Skeletal muscle tissue (tissue), 4 donors: ENCODE measurements around the gene NPR2. TPM values are rescaled to one million over a fixed set of nuclear protein-coding genes. Genes with fewer than 3 reads are reported as not detected.
A peak's percentile ranks its signal among the peaks of the same experiment; 100 is the strongest.

Source experiments
- H3K27ac ChIP-seq: one replicate; pipeline ENCODE4 v1.7.0; 2013; ENCODE audit warnings: mild to moderate bottlenecking, low read depth, low read length, inconsistent platforms
- H3K27me3 ChIP-seq, 3 donors: one replicate each; pipeline ENCODE4 v1.7.0; 2013; ENCODE audit warnings: low read length in 3 of 3; ENCODE audit not compliant: control insufficient read depth in 3 of 3, insufficient read depth in 3 of 3
- H3K36me3 ChIP-seq, 3 donors: one replicate each; pipeline ENCODE4 v1.7.0; 2013; ENCODE audit warnings: low read length in 3 of 3; ENCODE audit not compliant: control insufficient read depth in 3 of 3, insufficient read depth in 3 of 3
- H3K4me1 ChIP-seq, 3 donors: one replicate each; pipeline ENCODE4 v1.7.0; 2013; ENCODE audit warnings: low read length in 3 of 3, mild to moderate bottlenecking in 3 of 3; ENCODE audit not compliant: control insufficient read depth in 3 of 3, insufficient read depth in 3 of 3
- H3K4me3 ChIP-seq, 3 donors: one replicate each; pipeline ENCODE4 v1.7.0; 2013; ENCODE audit warnings: low read length in 3 of 3
- H3K9ac ChIP-seq, 3 donors: one replicate each; pipeline ENCODE4 v1.7.0; 2013; ENCODE audit warnings: low read length in 3 of 3, mild to moderate bottlenecking in 3 of 3, moderate library complexity in 2 of 3, low read depth in 1 of 3
- H3K9me3 ChIP-seq, 3 donors: one replicate each; pipeline ENCODE4 v1.7.0; 2013; ENCODE audit warnings: low read length in 3 of 3; ENCODE audit not compliant: control insufficient read depth in 3 of 3
- total RNA-seq: library from RNA; depleted of rRNA; stranded (reverse); fragments of >200 nt; gene quantifications from one replicate; pipeline ENCODE4 v1.2.3, GENCODE V29; 2014
- donor health status: Osteomylitis.

The NPR2 gene
- total RNA-seq, 1 donor from 2014 or later, result 7.3 TPM

DNA sequence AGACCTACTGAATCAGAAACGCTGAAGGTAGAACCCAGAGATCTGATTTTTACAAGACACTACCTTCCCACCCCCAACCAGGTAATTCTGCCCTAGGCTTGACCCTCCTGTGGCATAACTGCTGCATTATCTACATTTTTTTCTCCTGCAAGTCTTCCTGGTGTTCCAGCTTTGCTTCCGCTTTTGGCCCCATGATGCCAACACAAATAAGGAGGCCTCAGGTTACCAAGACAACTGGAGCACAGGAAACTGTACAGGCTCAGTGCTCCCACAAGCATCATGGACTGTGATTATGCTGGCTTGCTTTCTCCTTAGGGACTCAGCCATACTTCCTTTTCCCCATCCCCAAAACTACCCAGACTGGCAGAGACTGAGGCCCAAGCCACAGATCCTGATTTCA, 30.7 kb upstream of the NPR2 start:
- H3K27ac ChIP-seq, result no peak overlapping the region

DNA sequence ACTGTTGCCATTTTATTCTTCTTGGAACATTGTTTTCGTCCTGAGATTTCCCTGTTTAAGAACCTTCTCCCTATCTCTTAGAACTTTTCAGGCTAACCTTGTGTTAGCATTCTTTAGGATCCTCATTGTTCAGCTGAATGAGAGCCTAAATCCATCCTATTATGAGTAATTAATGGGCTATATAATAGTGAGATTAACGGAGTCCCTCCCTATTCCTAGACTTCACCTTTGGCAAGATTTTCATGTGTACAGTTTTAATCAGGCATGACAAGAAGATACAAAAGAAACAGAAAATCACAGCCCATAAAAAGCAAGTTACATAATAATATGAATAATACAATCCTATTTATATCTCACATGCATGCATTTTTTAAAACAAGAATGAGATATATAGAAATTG, 28.2 kb upstream of the NPR2 start:
- no peak overlapping the region for H3K9ac ChIP-seq
- H3K4me3 ChIP-seq, result no peak overlapping the region
- H3K4me1 ChIP-seq, result peaks cover 0 to 8% (median 0%) of the 10 kb centered on the region in 3 donors
- no peaks in the 10 kb centered on the region for H3K9me3 ChIP-seq
- H3K27ac ChIP-seq, result no peak overlapping the region
- H3K27me3 ChIP-seq, result no peaks in the 10 kb centered on the region
- H3K36me3 ChIP-seq, result no peaks in the 10 kb centered on the region

More for the DNA sequence above, 30.7 kb upstream of the NPR2 start:
- no peaks in the 10 kb centered on the region for H3K9me3 ChIP-seq
- H3K9ac ChIP-seq, result no peak overlapping the region
- H3K4me3 ChIP-seq, result no peak overlapping the region
- H3K36me3 ChIP-seq, result peaks cover 0 to 3% (median 0%) of the 10 kb centered on the region in 3 donors
- H3K4me1 ChIP-seq, result peaks cover 16 to 22% (median 17%) of the 10 kb centered on the region in 3 donors
- H3K27me3 ChIP-seq, result no peaks in the 10 kb centered on the region

- no peaks in the 10 kb centered on the region for H3K9me3 ChIP-seq
- H3K4me3 ChIP-seq, result no peak overlapping the region
- H3K4me1 ChIP-seq, result peaks cover 0 to 3% (median 0%) of the 10 kb centered on the region in 3 donors
- no peaks in the 10 kb centered on the region for H3K36me3 ChIP-seq
- H3K9ac ChIP-seq, result no peak overlapping the region
- H3K27ac ChIP-seq, result no peak overlapping the region
- no peaks in the 10 kb centered on the region for H3K27me3 ChIP-seq
Measured at GRCh38 chr9:35763803-35764202, 27.6 kb upstream of the NPR2 start.

- Histone ChIP-seq H3K27ac (no peak overlapping the region), H3K9ac (no peak overlapping the region), H3K4me3 (no peak overlapping the region), H3K9me3 (no peaks in the 10 kb centered on the region), H3K27me3 (no peaks in the 10 kb centered on the region), H3K4me1 (peaks cover 16 to 22% (median 16%) of the 10 kb centered on the region in 3 donors), H3K36me3 (no peaks in the 10 kb centered on the region)
Measured at GRCh38 chr9:35766997-35767396, 24.4 kb upstream of the NPR2 start.

DNA sequence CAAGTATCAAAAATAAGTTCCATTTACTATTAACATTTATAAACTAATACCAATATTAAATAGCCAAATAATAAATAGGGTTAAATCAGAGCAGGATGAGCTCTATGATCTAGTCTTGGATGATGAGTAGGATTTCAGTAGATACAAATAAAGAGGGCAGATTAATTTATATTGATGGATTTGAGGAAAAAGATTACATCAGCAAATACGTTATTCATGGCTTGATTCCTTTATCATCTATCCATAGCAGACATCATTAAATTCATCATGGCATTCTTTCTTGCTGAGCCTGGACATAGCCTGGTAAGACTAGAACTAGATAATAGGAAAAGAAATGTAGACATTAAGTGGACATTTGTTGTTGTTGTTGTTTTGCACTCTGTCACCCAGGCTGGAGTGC, 23.9 kb upstream of the NPR2 start:
- Histone ChIP-seq H3K4me1 (peaks cover 18 to 25% (median 18%) of the 10 kb centered on the region in 3 donors), H3K9me3 (no peaks in the 10 kb centered on the region), H3K9ac (no peak overlapping the region), H3K4me3 (no peak overlapping the region), H3K27ac (no peak overlapping the region), H3K27me3 (no peaks in the 10 kb centered on the region), H3K36me3 (no peaks in the 10 kb centered on the region)

GRCh38 chr9:35769763-35770162, 21.6 kb upstream of the NPR2 start:
- H3K9ac ChIP-seq, result no peak overlapping the region
- peaks cover 18 to 25% (median 18%) of the 10 kb centered on the region in 3 donors for H3K4me1 ChIP-seq
- no peak overlapping the region for H3K27ac ChIP-seq
- H3K36me3 ChIP-seq, result no peaks in the 10 kb centered on the region
- H3K4me3 ChIP-seq, result no peak overlapping the region
- no peaks in the 10 kb centered on the region for H3K27me3 ChIP-seq
- no peaks in the 10 kb centered on the region for H3K9me3 ChIP-seq

GRCh38 chr9:35771075-35771433, 20.3 kb upstream of the NPR2 start:
- Histone ChIP-seq H3K27ac (peak overlapping the region; percentile 73), H3K9ac (peak overlapping the region in 1 of 3 donors; percentile 57), H3K36me3 (no peaks in the 10 kb centered on the region), H3K9me3 (no peaks in the 10 kb centered on the region), H3K27me3 (no peaks in the 10 kb centered on the region), H3K4me1 (peaks cover 18 to 25% (median 18%) of the 10 kb centered on the region in 3 donors), H3K4me3 (peak overlapping the region in 1 of 3 donors; percentile 6)

GRCh38 chr9:35771534-35771933, 19.9 kb upstream of the NPR2 start:
- Histone ChIP-seq H3K4me3 (no peak overlapping the region), H3K36me3 (no peaks in the 10 kb centered on the region), H3K9ac (peak overlapping the region in 1 of 3 donors; percentile 57), H3K27me3 (no peaks in the 10 kb centered on the region), H3K4me1 (peaks cover 18 to 25% (median 18%) of the 10 kb centered on the region in 3 donors), H3K9me3 (no peaks in the 10 kb centered on the region), H3K27ac (peak overlapping the region; percentile 73)

GRCh38 chr9:35771943-35772342, 19.4 kb upstream of the NPR2 start:
- no peak overlapping the region for H3K27ac ChIP-seq

DNA sequence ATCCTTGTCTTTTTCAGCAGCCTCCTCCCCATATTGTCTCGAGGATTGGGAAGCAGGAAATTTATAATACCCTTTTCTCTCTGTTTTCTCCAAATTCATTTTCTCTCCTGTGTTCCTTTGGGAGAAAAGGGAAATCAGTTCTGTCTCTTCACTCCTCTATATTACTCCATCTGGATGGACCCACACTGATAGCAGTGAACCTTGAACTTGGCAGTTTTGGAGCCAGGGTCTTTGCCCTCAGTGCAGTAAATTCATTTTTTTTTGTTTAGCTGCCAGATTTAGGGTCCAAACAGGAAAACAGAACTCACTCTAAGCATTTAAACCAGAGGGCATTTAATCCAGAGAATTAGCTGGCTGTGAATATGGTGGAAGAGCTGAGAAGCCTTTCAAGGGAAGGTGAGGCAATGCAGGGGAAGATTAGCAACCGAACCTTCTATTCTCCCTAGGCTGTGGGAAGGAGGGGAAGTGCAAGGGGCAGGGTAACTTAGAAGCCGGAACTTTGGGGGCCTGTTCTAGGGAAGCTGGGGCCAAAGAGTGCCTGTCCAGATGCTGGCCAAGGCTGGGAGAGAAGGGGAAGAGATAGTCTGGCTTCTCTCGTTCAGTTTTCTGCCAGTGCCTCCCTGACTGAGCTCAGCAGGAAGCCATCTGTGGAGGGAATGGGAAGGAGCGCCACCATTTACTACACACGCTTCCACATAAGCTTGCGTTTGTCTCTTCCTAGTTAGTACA, 16.3 kb upstream of the NPR2 start:
- Histone ChIP-seq H3K4me3 (no peak overlapping the region), H3K4me1 (peaks cover 18 to 21% (median 18%) of the 10 kb centered on the region in 3 donors), H3K27ac (no peak overlapping the region), H3K27me3 (no peaks in the 10 kb centered on the region), H3K36me3 (no peaks in the 10 kb centered on the region), H3K9me3 (no peaks in the 10 kb centered on the region), H3K9ac (no peak overlapping the region)

More at GRCh38 chr9:35771943-35772342, 19.4 kb upstream of the NPR2 start:
- Histone ChIP-seq H3K4me1 (peaks cover 18 to 25% (median 18%) of the 10 kb centered on the region in 3 donors), H3K27me3 (no peaks in the 10 kb centered on the region), H3K9ac (no peak overlapping the region), H3K4me3 (no peak overlapping the region), H3K36me3 (no peaks in the 10 kb centered on the region), H3K9me3 (no peaks in the 10 kb centered on the region)
